Endothelial cell of umbilical vein (primary cell): ENCODE measurements around the gene OSBP2. TPM values are rescaled to one million over a fixed set of nuclear protein-coding genes. Genes with fewer than 3 reads are reported as not detected.

Source experiments
- BruUV-seq: library from RNA; stranded (reverse); fragments of 400-500 nt; replicated peaks from 2 replicates; lab custom pipeline; 2021; lab: Mats Ljungman, UMichigan
- CTCF ChIA-PET: fragments of 300-600, 350-600 bp; sonication (Branson Sonifier 250); formaldehyde crosslinking; loops from one replicate; lab custom pipeline; 2021; ENCODE audit warnings: antibody characterized with exemption, inconsistent platforms; lab: Charles Lee
- POLR2A ChIA-PET: fragments of 300-600, 350-600 bp; sonication (Branson Sonifier 250); formaldehyde crosslinking; loops from one replicate; lab custom pipeline; 2021; ENCODE audit warnings: antibody characterized with exemption, inconsistent platforms; lab: Charles Lee
- DNase-seq: peaks from one replicate; pipeline ENCODE4 v3.0.0-alpha.2; 2011; ENCODE audit warnings: low read depth, low spot score
- FAIRE-seq: peaks from 2 replicates; lab custom pipeline; 2011; peaks lifted over from hg19 to GRCh38; lab: Jason Lieb, UNC
- H2AFZ ChIP-seq: 2 replicates; pipeline ENCODE4 v1.6.0; 2012; ENCODE audit warnings: low read depth, low read length, control low read depth, inconsistent platforms
- H3K27ac ChIP-seq: 2 replicates; pipeline ENCODE4 v1.5.1; 2011; ENCODE audit warnings: low read depth, mild to moderate bottlenecking, control low read depth, low read length, moderate library complexity; ENCODE audit not compliant: insufficient read depth
- H3K27me3 ChIP-seq, 2 experiments: 2 replicates each; pipeline versions ENCODE4 v1.6.0 to v1.6.1; 2011; ENCODE audit warnings: low read length in 2 of 2, mixed read lengths in 1 of 2; ENCODE audit not compliant: control insufficient read depth in 2 of 2, insufficient read depth in 2 of 2
- H3K36me3 ChIP-seq, 2 experiments: 2 replicates in 1 of 2; 3 replicates in 1 of 2; pipeline ENCODE4 v1.5.1; 2011; ENCODE audit warnings: low read length in 2 of 2, mild to moderate bottlenecking in 1 of 2, moderate library complexity in 1 of 2; ENCODE audit not compliant: control insufficient read depth in 2 of 2, insufficient read depth in 2 of 2; ENCODE audit errors: extremely low read depth in 1 of 2
- H3K4me1 ChIP-seq: 3 replicates; pipeline ENCODE4 v1.5.1; 2011; ENCODE audit warnings: mild to moderate bottlenecking, low read length; ENCODE audit not compliant: control insufficient read depth, insufficient read depth; ENCODE audit errors: extremely low read depth
- H3K4me2 ChIP-seq: 2 replicates; pipeline ENCODE4 v1.6.1; 2011; ENCODE audit warnings: low read length, control low read depth, mixed read lengths; ENCODE audit not compliant: insufficient read depth
- H3K4me3 ChIP-seq, 3 experiments: fragments of 200-600 bp in 1 of 3; sonication (generic), shearing (Covaris generic) in 1 of 3; replicated peaks in 1 of 3; 2 replicates each; pipeline ENCODE4 v1.5.1; 2011 to 2016; ENCODE audit warnings: control low read depth in 3 of 3, low read length in 3 of 3, mild to moderate bottlenecking in 2 of 3, inconsistent platforms in 1 of 3, low read depth in 1 of 3, moderate library complexity in 1 of 3; ENCODE audit not compliant: insufficient read depth in 1 of 3
- H3K79me2 ChIP-seq: 2 replicates; pipeline ENCODE4 v1.6.0; 2012; ENCODE audit warnings: low read length, inconsistent platforms; ENCODE audit not compliant: control insufficient read depth, insufficient read depth
- H3K9ac ChIP-seq: replicated peaks from 2 replicates; pipeline ENCODE3; 2011; ENCODE audit warnings: low read length, control low read depth; ENCODE audit not compliant: insufficient read depth; ENCODE audit errors: extremely low read depth
- H3K9me1 ChIP-seq: replicated peaks from 3 replicates; pipeline ENCODE4 v1.6.0; 2011; ENCODE audit warnings: mild to moderate bottlenecking, low read length; ENCODE audit not compliant: control insufficient read depth, insufficient read depth; ENCODE audit errors: extremely low read depth
- H3K9me3 ChIP-seq: replicated peaks from 2 replicates; pipeline ENCODE4 v1.5.1; 2012; ENCODE audit warnings: low read length, inconsistent platforms; ENCODE audit not compliant: control insufficient read depth, insufficient read depth
- H4K20me1 ChIP-seq: replicated peaks from 2 replicates; pipeline ENCODE3; 2011; ENCODE audit warnings: mild to moderate bottlenecking, low read length; ENCODE audit not compliant: control insufficient read depth, insufficient read depth; ENCODE audit errors: extremely low read depth
- FOS ChIP-seq: IDR thresholded peaks from 2 replicates; pipeline ENCODE4 v1.6.1; 2011; ENCODE audit warnings: mild to moderate bottlenecking, low read length, moderate library complexity, borderline replicate concordance; ENCODE audit not compliant: insufficient read depth
- JUN ChIP-seq: IDR thresholded peaks from 2 replicates; pipeline ENCODE4 v1.6.1; 2011; ENCODE audit warnings: borderline replicate concordance, low read depth; ENCODE audit not compliant: insufficient read length, insufficient read depth
- MYC ChIP-seq: IDR thresholded peaks from one replicate; pipeline ENCODE4 v1.6.1; 2011; ENCODE audit warnings: mild to moderate bottlenecking, low read depth, low read length
- POLR2AphosphoS5 ChIP-seq: IDR thresholded peaks from 2 replicates; pipeline ENCODE4 v1.6.1; 2012; ENCODE audit warnings: low read depth, mild to moderate bottlenecking, control low read depth, low read length, moderate library complexity; ENCODE audit not compliant: insufficient read depth
- dilution Hi-C: fragments of 300-500 bp; cut with MboI; formaldehyde crosslinking; loops from one replicate; pipeline ENCODE4 v1.15.0; 2019; ENCODE audit warnings: low sequenced_read_pairs; ENCODE audit not compliant: extremely low pct_ligation_motif_present
- intact Hi-C: fragments of 100-400 bp; cut with micrococcal nuclease; formaldehyde crosslinking; loops from one replicate; pipeline ENCODE4 v1.10.0; 2022
- polyA plus RNA-seq, 4 experiments: library from polyadenylated mRNA; depleted of rRNA in 3 of 4; stranded (reverse) in 3 of 4; unstranded in 1 of 4; fragments of >200 nt; gene quantifications; 2 replicates each; pipeline versions ENCODE4 v1.2.1 to v1.2.3, GENCODE V29; 2011 to 2012; ENCODE audit warnings: missing spikeins in 1 of 4
- total RNA-seq: library from RNA; stranded (reverse); gene quantifications from 2 replicates; pipeline ENCODE4 v1.2.3, GENCODE V29; 2021
- TF ChIP-seq, protein P1 (sequence below), 2 donors: IDR thresholded peaks; 1 replicate in 1 of 2; 2 replicates in 1 of 2; pipeline ENCODE4 v1.5.1; 2011; ENCODE audit warnings: low read length in 2 of 2, mild to moderate bottlenecking in 2 of 2, moderate library complexity in 2 of 2, control low read depth in 1 of 2, inconsistent platforms in 1 of 2, low read depth in 1 of 2; ENCODE audit not compliant: insufficient read depth in 1 of 2; ENCODE audit errors: extremely low read depth in 1 of 2
- TF ChIP-seq, protein P2 (sequence below): IDR thresholded peaks from 2 replicates; pipeline ENCODE4 v1.6.1; 2011; ENCODE audit not compliant: insufficient read depth, insufficient read length

The OSBP2 gene
- total and polyA plus RNA-seq, 2 donors (not counting 3 experiments of a cell fraction or from before 2014, with no cell fraction given): 4.1 to 7.5 TPM

DNA sequence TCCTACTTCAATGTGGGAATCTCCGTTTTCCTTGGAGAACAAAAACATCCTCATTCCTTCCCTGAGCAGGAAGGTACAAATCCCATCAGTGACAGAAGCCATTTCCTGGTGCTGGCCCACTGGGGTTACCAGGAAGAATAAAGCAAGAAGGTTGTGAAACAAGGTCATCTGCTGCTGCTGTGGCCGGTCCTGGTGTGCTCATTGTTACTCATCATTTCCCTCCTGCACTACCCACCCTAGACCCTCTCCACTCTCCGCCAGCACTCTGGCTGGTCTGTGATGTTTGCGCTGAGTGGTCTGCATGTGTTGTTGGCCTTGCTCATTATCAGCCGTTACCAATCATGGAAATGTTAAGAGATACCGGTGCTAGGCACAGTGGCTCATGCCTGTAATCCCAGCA lies 37.0 kb downstream of the OSBP2 start:
- no peak overlapping the region for H3K4me3 ChIP-seq
- no peak overlapping the region for H3K4me2 ChIP-seq
- H3K36me3 ChIP-seq: no peaks in the 10 kb centered on the region
- no peak for TF ChIP-seq MYC
- TF ChIP-seq, protein P1, sequence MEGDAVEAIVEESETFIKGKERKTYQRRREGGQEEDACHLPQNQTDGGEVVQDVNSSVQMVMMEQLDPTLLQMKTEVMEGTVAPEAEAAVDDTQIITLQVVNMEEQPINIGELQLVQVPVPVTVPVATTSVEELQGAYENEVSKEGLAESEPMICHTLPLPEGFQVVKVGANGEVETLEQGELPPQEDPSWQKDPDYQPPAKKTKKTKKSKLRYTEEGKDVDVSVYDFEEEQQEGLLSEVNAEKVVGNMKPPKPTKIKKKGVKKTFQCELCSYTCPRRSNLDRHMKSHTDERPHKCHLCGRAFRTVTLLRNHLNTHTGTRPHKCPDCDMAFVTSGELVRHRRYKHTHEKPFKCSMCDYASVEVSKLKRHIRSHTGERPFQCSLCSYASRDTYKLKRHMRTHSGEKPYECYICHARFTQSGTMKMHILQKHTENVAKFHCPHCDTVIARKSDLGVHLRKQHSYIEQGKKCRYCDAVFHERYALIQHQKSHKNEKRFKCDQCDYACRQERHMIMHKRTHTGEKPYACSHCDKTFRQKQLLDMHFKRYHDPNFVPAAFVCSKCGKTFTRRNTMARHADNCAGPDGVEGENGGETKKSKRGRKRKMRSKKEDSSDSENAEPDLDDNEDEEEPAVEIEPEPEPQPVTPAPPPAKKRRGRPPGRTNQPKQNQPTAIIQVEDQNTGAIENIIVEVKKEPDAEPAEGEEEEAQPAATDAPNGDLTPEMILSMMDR (IDR thresholded peaks at IDR 0.05; ENCODE audit: extremely low read depth in 1 of 2, insufficient read depth in 1 of 2, low read depth in 1 of 2, low read length in 2 of 2): no peak
- TF ChIP-seq FOS: no peak
- TF ChIP-seq, protein P2, sequence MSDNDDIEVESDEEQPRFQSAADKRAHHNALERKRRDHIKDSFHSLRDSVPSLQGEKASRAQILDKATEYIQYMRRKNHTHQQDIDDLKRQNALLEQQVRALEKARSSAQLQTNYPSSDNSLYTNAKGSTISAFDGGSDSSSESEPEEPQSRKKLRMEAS: no peak
- no peak for TF ChIP-seq POLR2AphosphoS5
- TF ChIP-seq JUN: no peak
- H4K20me1 ChIP-seq: no peaks in the 10 kb centered on the region
- no peaks in the 10 kb centered on the region for H3K9me3 ChIP-seq
- dilution Hi-C loops (no loop called here), intact Hi-C loops (loop anchor here (2.0 kb wide), 1 partner anchor 97 kb away; the partner anchor contains the start of gene SLC35E4)
- H3K79me2 ChIP-seq: no peaks in the 10 kb centered on the region
- H3K27ac ChIP-seq: no peak overlapping the region
- CTCF ChIA-PET: interaction anchor here (1.0 kb wide), 1 partner anchor 23 kb away, joined by 4 read pairs; no protein-coding TSS in a partner anchor
- no peak for DNase-seq
- no peaks in the 10 kb centered on the region for H3K27me3 ChIP-seq
- H3K9me1 ChIP-seq: no peaks in the 10 kb centered on the region
- no peak for FAIRE-seq
- peaks cover 28% of the 10 kb centered on the region for H3K4me1 ChIP-seq
- no peak overlapping the region for H2AFZ ChIP-seq
- BruUV-seq: no TSS peak
- H3K9ac ChIP-seq: no peak overlapping the region
- POLR2A ChIA-PET: no interaction called here
